ENCODE data around the gene ADSL.

Gene ADSL

GRCh38 chr22:40346185-40347118 lies at the start of gene ADSL:
ADSL (plus strand) TSS chr22:40346500; CDS start chr22:40346559, 59 bp downstream.
- no peak for TF ChIP-seq SNAI2 (CRISPR knock-in tag; IDR thresholded peaks at IDR 0.05)
- no peak for TF ChIP-seq OSR1 (CRISPR knock-in tag; IDR thresholded peaks at IDR 0.05)
- no peak for TF ChIP-seq POU6F1 (CRISPR knock-in tag; IDR thresholded peaks at IDR 0.05; ENCODE audit: borderline replicate concordance, low read depth)
- no peak for TF ChIP-seq CSDC2 (CRISPR knock-in tag; IDR thresholded peaks at IDR 0.05)
- TF ChIP-seq CREB5 (CRISPR knock-in tag; IDR thresholded peaks at IDR 0.05; ENCODE audit: low read depth): no peak
- no peak for TF ChIP-seq ZNF70 (CRISPR knock-in tag; IDR thresholded peaks at IDR 0.05)
- TF ChIP-seq ESRRG (CRISPR knock-in tag; IDR thresholded peaks at IDR 0.05): no peak
- TF ChIP-seq TOX (CRISPR knock-in tag; IDR thresholded peaks at IDR 0.05; ENCODE audit: borderline replicate concordance): no peak

GRCh38 chr22:40300316-40300715 lies 46.0 kb upstream of the ADSL start:
- no peak for ATAC-seq
- TF ChIP-seq PATZ1 (CRISPR knock-in tag; IDR thresholded peaks at IDR 0.05; ENCODE audit: borderline replicate concordance) (no peak), POU6F1 (CRISPR knock-in tag; IDR thresholded peaks at IDR 0.05; ENCODE audit: borderline replicate concordance, low read depth) (no peak), CSDC2 (CRISPR knock-in tag; IDR thresholded peaks at IDR 0.05) (no peak), ZNF8 (CRISPR knock-in tag; IDR thresholded peaks at IDR 0.05) (no peak), SNAI2 (CRISPR knock-in tag; IDR thresholded peaks at IDR 0.05) (no peak), CSRNP3 (CRISPR knock-in tag; IDR thresholded peaks at IDR 0.05) (no peak)

More at GRCh38 chr22:40346185-40347118, at the start of gene ADSL:
- peak; percentile 97 for ATAC-seq

GRCh38 chr22:40300884-40301672 lies 45.2 kb upstream of the ADSL start:
- TF ChIP-seq PATZ1 (CRISPR knock-in tag; IDR thresholded peaks at IDR 0.05; ENCODE audit: borderline replicate concordance) (no peak), TSHZ2 (CRISPR knock-in tag; IDR thresholded peaks at IDR 0.05) (no peak), BACH2 (CRISPR knock-in tag; IDR thresholded peaks at IDR 0.05; ENCODE audit: borderline replicate concordance) (no peak), ZNF8 (CRISPR knock-in tag; IDR thresholded peaks at IDR 0.05) (no peak), ARNTL (CRISPR knock-in tag; IDR thresholded peaks at IDR 0.05; ENCODE audit: borderline replicate concordance, low read depth) (no peak), ZFP30 (CRISPR knock-in tag; IDR thresholded peaks at IDR 0.05) (no peak), ZFP3 (CRISPR knock-in tag; IDR thresholded peaks at IDR 0.05) (no peak), OSR1 (CRISPR knock-in tag; IDR thresholded peaks at IDR 0.05) (no peak), TOX (CRISPR knock-in tag; IDR thresholded peaks at IDR 0.05; ENCODE audit: borderline replicate concordance) (no peak), POU6F1 (CRISPR knock-in tag; IDR thresholded peaks at IDR 0.05; ENCODE audit: borderline replicate concordance, low read depth) (no peak), PPARA (CRISPR knock-in tag; IDR thresholded peaks at IDR 0.05; ENCODE audit: borderline replicate concordance) (no peak), ESRRG (CRISPR knock-in tag; IDR thresholded peaks at IDR 0.05) (no peak), ZNF70 (CRISPR knock-in tag; IDR thresholded peaks at IDR 0.05) (no peak)
- no peak for ATAC-seq
